Measurements from ENCODE around the gene LRP6.
"Not testable (repeated sequence)": the region's sequence is repeated elsewhere in the genome, so short reads cannot be mapped to it uniquely, and the experiment has no call there.

The LRP6 gene

GRCh38 chr12:12171991-12172511, 94.8 kb downstream of the LRP6 start:
- DNase-seq: no peak

- DNase-seq: no peak
Observed at GRCh38 chr12:12167847-12168246, 99.0 kb downstream of the LRP6 start.

- no peak for DNase-seq
Observed at GRCh38 chr12:12166751-12167150, 100.1 kb downstream of the LRP6 start.

GRCh38 chr12:12159988-12160387, 106.9 kb downstream of the LRP6 start:
- no peak for DNase-seq

- DNase-seq: no peak
Observed at GRCh38 chr12:12158858-12159257, 108.0 kb downstream of the LRP6 start.

- DNase-seq: no peak
Observed at GRCh38 chr12:12157424-12157823, 109.4 kb downstream of the LRP6 start.

GRCh38 chr12:12156828-12157227, 110.0 kb downstream of the LRP6 start:
- DNase-seq: no peak

GRCh38 chr12:12156116-12156515, 110.7 kb downstream of the LRP6 start:
- no peak for DNase-seq

GRCh38 chr12:12153596-12153995, 113.2 kb downstream of the LRP6 start:
- no peak for DNase-seq

- DNase-seq: no peak
Observed at GRCh38 chr12:12147111-12147510, 119.7 kb downstream of the LRP6 start.

GRCh38 chr12:12144531-12144930, 122.3 kb downstream of the LRP6 start:
- DNase-seq: not testable (repeated sequence)

- DNase-seq: no peak
Observed at GRCh38 chr12:12141000-12141399, 125.8 kb downstream of the LRP6 start.

GRCh38 chr12:12138203-12139154, 128.4 kb downstream of the LRP6 start:
- no peak for DNase-seq

- DNase-seq: no peak
Observed at GRCh38 chr12:12133785-12134184, 133.1 kb downstream of the LRP6 start.

GRCh38 chr12:12133259-12133658, 133.6 kb downstream of the LRP6 start:
- no peak for DNase-seq

- DNase-seq: no peak
Observed at GRCh38 chr12:12128670-12129069, 138.2 kb downstream of the LRP6 start.

- no peak for DNase-seq
Observed at GRCh38 chr12:12127304-12127703, 139.5 kb downstream of the LRP6 start.

- DNase-seq: no peak
Observed at GRCh38 chr12:12126551-12126950, 140.3 kb downstream of the LRP6 start.

- DNase-seq: no peak
Observed at GRCh38 chr12:12123036-12123604, 143.7 kb downstream of the LRP6 start.

- no peak for DNase-seq
Observed at GRCh38 chr12:12121061-12121460, 145.8 kb downstream of the LRP6 start.

GRCh38 chr12:12116677-12117076, 150.2 kb downstream of the LRP6 start:
- no peak for DNase-seq

- no peak for DNase-seq
Observed at GRCh38 chr12:12115514-12115913, 151.3 kb downstream of the LRP6 start.

GRCh38 chr12:12110923-12111555, 155.8 kb downstream of the LRP6 start:
- not testable (repeated sequence) for DNase-seq
